Renal pelvis (tissue), 4 donors: ENCODE measurements around the gene PRKRA. TPM values are rescaled to one million over a fixed set of nuclear protein-coding genes. Genes with fewer than 3 reads are reported as not detected.
"Not testable (repeated sequence)": the region's sequence is repeated elsewhere in the genome, so short reads cannot be mapped to it uniquely, and the experiment has no call there.

ENCODE experiments used
- DNase-seq: peaks from one replicate; pipeline ENCODE4 v3.0.0-alpha.2; 2013
- polyA plus RNA-seq, 3 donors: library from polyadenylated mRNA; unstranded; fragments of 120-200 nt; gene quantifications; one replicate each; pipeline ENCODE4 v1.2.1, GENCODE V29; 2013; ENCODE audit not compliant: insufficient read length in 3 of 3

The PRKRA gene
- polyA plus RNA-seq, 3 donors, result 69.7 to 83.7 (median 79.1) TPM

DNA sequence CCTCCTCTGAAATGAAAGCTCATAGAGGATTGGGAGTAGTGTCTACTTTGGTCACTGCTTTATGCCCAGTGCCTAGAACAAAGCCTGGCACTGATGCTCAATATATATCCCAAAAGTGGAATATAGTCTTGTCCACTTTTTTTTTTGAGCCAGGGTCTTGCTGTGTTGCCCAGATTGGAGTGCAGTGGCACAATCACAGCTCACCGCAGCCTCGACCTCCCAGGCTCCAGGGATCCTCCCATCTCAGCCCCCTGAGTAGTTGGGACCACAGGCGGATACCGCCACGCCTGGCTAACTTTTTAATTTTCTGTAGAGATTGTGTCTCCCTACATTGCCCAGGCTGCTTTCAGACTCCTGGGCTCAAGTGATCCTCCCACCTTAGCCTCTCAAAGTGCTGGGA, 23.6 kb upstream of the PRKRA start:
- DNase-seq, result no peak

DNA sequence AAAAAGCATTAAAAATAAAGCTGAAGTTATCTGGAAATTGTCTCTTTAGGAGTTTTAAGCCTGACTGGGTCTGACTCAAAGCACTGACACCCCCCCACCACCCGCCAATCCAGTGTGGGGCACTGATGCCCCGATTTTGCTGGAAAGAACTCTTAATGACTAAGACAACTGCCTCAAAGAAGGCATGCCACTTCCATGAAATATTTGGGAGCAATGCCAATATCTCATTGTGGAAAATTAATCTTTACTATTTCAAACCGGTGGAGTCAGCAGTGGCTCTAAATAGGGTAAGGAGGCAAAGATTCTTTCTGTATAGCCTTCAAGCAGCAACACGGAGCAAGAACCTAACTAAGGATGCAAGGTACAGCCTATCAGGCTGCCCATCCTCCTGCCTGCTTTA, 23.0 kb upstream of the PRKRA start:
- no peak for DNase-seq

DNA sequence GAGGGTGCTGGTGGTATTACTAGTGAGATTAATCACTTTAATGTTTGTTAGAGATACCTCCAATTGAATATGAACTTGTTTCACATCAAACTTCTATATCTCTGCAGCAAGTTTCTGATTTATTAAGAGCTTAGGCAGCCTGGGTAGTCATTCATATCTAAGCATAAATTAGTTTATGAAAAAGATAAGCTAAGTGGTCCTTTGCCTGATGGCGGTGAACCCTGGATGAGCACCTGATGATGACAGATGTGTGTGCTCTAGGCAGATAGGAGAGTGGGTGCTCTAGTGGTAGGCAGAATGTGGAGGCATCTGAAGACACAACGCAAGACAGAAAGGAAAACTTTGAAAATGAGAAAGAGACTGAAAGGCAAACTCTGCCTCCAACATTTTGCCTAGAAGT, 22.4 kb upstream of the PRKRA start:
- no peak for DNase-seq

DNA sequence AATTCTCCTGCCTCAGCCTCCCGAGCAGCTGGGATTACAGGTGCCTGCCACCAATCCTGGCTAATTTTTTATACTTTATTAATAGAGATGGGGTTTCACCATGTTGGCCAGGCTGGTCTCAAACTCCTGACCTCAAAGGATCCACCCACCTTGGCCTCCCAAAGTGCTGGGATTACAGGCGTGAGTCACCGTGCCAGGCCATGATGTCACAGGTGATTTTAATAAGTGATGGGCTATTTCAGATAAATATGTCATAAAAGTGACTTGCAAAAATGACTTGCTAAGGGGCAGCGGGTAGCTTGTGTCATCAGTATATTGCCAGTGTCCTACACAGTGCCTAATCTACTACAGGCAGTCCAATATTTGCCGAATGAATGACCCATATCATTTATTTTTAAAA, 20.3 kb upstream of the PRKRA start:
- not testable (repeated sequence) for DNase-seq

DNA sequence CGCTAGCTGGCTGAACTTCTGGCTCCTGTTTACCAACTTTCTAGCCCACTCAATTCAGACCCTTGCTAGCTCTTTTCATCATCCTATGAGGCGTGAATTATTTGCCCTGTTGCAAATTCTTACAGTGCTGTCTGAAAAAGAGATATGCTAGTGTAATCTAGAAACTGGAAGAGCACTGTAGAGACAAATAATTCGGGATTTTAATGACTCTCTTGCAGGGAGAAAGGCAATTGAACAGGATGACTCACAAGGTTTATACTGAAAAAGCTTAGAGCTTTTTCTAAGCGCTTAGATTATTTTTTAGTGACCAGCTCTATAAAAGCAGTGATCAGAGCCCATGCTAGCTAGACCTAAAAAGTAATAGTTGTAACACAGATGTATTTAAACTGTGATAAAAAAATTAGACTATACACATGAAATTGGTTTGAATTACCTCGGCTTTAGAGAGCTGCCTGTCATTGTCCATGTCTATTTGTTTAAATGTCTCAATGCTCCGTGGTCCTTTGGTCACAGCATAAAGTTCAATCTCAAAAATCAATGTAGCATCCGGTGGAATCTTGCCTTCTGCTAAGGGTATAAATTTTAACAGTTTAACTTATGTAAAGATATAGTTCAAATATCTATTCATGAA, 18.4 kb upstream of the PRKRA start:
- DNase-seq, result no peak

DNA sequence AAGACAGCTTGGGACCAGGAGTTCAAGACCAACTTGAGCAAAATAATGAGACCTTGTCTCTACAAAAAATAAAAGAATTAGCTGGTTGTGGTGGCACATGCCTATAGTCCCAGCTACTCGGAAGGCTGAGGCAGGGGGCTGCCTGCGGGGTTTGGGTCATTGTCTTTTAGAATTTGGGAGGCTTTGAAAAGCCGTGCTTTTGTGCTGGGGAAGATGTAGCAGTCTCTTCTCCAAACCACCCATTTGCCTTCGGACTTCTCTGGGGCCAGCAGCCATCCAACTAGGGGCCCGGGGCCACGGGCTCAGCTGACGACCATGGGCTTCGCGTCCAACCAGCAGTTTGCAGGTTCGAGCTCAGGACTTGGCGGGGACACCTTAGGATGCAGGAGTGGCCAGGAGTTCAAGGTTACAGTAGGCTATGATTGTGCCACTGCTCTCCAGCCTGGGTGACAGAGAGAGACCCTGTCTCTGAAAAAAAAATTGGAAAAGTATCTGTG, 6.5 kb upstream of the PRKRA start:
- no peak for DNase-seq

DNA sequence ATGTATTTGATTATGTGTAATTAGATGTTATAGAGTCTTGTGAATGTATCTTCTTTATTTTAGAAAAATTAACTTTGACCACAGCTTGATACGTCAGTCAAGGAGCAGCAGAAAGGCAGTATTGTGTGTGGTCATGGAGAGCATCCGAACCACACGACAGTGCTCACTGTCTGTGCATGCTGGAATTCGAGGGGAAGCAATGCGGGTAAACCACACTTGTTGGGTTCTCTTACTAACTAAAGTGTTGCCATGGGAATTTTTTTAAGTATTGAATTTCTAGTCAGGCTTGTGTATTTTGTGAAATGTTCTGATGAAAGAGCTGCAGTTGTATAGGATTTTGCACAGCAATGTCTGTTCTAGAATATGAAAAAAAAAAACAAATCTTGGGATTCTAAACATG, 5.0 kb upstream of the PRKRA start:
- no peak for DNase-seq

DNA sequence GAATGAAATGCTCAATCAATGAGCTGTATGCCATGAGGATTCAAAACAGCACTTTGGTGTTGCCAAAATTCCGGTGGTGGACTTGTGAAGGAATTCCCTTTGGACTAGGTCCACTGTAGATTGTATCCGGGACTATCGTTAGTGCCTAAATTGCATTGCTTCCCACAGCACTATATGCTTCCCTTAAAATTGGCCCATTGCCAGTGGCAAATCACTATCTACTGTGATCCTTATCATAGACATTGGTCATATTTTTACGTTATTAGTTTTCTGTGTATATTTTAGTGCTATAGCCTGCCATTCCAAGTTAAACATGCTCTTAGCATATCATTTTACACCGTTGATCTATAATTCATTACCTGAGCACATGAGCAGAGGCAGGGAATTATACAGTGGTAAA, 1.9 kb upstream of the PRKRA start:
- DNase-seq, result no peak

DNA sequence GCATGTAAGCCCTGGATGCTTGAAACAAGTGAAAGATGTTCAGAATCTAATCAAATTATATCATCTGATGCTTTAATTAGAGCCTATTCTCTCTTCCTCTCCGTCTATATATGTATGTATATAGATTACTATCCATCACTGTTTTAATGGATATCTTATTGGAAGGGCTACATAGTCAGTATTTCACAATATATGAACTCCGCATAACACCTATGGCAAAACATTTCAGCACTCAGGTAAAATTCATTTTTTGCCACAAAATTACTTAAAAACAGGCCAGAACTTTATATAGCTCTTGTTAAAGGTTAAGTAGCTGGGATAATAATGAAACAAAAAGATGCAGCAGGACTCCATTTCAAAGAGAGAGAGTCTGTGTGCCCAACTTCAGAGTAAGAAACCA, 1.4 kb upstream of the PRKRA start:
- DNase-seq, result no peak

DNA sequence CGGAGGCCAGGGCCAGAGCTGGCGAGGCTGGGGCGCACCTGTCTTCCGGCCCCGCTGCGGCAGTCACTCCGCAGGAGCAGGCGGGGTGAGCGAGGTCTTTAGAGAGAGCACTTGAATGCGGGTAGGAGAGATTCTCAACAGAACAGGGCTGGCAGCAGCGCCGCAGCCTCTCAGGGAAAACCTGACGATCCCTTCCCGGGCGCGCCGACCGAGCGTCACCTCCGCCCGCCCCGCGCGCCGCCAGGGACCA, 526 bp downstream of the PRKRA start:
- DNase-seq, result no peak

DNA sequence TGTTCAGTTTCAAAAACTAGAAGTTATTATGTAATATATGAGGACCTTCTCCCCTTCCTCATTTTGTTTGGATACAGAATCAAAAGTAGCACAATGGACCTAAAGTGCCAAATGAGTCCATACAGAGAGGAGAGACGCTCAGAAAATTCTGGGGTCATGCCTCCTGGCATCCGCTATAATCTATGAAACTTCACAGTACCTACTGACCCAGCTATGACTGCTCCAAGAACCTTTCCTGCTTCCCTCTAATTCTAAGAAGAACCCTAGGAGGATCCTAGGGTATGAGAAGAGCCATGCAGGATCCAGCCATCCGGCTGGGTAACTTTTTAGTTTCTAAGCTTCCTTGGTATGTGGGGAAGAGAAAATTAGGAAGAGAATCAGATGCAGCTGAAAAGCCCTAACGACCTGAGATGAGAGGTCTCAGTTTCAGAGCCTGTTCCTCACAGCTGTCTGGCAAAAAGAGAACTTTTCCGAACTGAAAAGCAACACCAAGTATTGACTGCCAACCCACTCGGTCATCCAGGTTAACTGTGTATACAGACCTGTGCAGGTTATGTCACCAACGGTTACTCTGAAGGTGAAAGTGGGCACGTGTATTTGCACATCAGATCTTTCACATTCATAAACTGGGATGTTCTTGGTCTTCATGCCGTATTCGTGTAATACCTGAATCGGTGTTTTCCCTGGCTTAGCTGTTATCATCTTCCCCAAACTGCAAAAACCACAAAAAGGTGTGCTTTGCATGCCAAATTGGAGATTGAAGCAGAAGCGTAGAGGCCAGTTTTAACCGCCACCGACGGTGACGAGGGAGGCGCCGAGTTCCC, 1.1 kb downstream of the PRKRA start:
- peak; percentile 3 for DNase-seq

DNA sequence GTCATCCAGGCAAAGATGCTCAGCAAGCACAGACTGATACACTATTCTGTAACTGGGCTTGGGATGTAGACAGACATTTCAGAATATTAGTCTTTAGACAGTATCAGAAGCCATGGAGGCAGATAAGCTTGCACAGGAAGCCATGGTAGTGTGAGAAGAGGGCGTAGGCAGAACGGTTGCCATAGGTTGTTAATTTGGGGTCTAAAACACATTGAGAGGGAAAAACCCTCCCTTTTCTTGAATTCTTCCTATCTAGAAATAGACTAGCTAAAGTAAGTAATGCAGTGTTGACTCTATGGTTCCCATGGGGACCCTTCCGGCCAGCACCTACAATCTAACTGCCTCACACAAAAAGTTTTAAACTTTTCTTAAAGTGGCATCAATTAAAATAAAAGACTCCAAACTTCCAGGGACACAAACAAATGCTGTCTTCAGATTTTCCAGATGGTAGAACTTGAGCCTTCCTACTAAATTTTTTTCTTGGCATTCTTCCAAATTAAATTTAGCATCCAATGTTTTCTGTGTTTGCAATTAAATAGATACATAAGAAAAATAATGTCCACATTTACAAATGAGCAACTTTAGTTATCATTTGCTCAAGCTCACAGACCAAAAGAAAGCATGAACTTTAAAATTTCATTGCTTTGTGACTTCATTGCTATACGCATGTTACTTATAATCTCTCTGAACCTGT, 1.9 kb downstream of the PRKRA start:
- DNase-seq, result no peak

DNA sequence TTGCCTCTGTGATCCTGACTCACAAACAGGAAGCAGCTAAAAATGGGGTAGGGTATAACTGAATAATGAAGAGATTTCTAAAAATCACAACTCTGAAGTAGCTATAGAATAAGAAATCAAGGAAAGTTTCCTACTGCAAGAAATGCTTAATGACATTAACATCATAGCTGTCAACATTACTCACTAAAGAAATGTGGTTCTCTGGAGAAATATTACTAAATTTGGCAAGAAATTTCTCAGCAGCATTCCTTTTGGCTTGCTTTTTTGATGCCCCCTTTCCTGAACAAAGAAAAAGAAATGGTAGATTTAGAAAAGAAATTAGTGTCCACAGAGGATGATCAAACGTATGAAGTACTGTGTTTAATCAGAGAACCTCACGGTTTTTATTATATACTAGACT, 9.5 kb downstream of the PRKRA start:
- no peak for DNase-seq

DNA sequence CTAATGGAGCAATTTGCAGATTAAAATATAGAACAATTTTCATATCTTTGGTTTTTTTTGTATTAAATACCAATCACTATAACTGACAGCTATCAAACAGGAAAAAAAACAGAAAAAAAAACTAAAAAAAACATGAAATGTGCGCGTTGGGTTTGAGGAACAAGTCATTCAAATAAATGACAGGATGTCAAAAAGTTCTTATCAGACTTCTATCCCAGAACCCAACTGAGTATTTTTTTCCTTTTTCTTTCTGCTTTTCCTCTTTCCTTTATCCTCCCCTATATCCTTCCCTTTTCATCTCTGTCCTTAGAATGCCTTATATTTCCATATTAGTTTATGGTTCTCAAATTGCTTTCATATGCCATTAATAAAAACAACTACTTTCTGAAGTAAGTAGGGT, 14.3 kb downstream of the PRKRA start:
- DNase-seq, result no peak

DNA sequence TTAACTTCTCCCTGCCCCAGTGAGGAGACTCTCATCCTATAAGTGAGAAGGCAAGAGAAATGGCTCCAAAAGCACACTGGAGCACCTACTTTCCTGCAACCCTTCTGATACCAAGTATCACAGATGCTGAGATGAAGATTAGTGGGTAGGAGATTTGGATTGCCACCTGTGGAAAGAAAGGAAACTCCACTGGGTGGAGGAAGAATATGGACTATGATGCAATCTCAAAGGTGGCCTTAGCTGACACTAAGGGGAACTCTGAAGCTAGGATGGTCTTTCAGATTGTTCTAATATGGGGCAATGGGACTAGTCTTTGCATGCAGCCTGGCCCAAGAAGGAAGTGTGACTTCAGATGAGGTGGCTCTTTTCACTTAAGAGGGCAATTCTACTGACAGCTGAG, 21.6 kb downstream of the PRKRA start:
- no peak for DNase-seq

DNA sequence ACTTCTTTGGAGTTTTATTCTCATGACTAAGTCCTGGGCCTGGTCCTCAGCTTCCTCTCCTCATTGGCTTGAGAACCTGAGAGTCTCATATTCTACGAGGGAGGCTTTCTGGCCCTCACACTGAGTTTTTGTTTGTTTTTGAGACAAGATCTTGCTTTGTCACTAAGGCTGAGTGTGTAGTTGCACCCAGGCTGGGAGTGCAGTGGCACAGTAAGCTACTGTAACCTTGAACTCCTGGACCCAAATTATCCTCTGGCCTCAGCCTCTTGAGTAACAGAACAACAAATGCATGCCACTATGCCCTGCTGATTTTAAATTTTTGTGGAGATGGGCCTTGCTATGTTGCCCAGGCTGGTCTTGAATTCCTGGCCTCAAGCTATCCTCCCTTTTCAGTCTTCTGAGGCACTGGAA, 22.6 kb downstream of the PRKRA start:
- no peak for DNase-seq

DNA sequence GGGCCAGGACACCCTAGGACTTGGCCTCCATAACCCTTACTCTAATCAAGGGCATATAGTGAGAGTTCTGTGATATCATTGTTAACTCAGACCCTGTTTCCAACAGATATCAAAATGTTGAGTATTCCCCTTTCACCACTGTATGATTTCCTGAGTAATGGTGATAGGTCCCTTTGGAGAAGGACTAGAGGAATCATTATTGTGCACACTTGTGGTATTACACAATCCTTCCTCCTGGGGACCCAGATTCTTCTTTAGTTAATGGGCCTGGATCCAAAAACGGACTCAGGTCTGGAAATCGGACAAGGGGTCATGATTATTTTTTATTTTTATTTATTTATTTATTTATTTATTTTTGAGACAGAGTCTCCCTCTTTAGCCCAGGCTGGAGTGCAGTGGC, 23.5 kb downstream of the PRKRA start:
- no peak for DNase-seq

DNA sequence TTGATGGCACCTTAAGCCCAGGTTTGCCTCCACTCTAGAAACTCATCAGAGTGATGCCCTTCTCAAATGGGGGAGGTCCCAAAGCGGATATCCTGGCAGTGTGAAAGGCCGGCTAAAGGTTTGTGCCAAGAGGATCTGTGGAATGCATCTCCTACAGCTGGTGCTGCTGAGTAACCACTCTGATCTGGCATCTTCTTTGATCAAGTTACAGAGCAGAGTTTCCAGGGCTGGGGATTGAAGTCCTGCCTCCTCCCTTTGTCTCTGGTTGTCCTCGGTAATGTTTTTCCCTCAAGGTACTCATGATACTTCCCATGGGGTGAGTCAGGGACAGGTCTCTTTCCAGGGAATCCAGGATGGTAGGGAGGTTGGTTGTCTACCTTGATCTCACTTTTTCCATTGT, 24.6 kb downstream of the PRKRA start:
- DNase-seq, result no peak

DNA sequence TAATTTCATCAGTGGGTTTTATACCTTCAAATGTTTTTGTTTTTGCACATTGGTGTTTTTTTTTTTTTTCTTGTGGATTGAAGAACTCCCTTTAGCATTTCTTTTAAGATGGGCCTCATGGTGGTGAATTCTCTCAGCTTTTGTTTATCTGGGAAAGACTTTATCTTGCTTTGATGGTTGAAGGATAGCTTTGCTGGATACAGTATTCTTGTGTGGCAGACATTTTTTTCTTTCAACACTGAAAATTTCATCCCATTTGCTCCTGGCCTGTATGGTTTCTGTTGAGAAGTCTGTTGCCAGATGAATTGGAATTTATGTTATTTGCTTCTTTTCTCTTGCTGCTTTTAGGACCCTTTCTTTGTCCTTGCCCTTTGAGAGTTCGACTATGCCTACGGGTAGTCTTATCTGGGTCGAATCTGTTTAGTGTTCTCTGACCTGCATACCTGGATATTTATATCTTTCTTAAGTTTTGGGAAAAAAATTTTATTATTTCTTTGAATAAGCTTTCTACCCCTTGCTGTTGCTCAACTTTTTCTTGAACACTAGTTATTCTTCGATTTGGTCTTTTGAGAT, 25.6 kb downstream of the PRKRA start:
- DNase-seq, result no peak

DNA sequence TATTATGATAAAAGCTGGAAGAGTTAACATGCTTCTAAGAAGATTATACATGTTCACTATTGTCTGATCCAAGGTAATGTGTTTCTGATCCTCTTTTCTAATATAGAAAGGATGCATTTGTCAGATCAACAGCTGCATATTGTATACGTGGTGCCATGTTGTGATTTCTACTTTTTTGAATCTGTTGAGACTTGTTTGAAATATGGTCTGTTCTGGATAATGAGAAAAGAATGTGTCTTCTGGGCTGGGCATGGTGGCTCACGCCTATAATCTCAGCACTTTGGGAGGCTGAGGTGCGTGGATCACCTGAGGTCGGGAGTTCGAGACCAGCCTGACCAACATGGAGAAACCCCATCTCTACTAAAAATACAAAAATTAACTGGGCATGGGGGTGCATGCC, 27.2 kb downstream of the PRKRA start:
- not testable (repeated sequence) for DNase-seq

DNA sequence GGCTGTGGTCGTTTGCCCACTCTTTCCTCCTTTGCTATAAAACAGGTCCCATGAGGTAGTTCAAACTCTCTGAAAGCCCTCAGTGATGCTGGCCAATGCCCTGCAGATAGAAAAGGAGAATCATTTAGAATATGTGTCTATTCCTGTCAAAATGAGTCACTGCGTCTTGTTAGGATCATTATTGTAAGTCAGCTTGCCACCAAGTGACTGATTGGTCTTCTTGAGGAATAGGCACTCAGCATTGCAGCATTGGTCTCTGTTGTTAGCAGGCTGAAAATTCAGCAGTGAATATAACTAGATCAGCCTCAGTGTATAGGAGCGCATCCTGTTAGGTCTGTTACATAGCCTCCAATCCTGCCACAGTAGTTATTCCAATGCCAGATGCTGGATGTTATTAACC, 28.9 kb downstream of the PRKRA start:
- DNase-seq, result no peak

DNA sequence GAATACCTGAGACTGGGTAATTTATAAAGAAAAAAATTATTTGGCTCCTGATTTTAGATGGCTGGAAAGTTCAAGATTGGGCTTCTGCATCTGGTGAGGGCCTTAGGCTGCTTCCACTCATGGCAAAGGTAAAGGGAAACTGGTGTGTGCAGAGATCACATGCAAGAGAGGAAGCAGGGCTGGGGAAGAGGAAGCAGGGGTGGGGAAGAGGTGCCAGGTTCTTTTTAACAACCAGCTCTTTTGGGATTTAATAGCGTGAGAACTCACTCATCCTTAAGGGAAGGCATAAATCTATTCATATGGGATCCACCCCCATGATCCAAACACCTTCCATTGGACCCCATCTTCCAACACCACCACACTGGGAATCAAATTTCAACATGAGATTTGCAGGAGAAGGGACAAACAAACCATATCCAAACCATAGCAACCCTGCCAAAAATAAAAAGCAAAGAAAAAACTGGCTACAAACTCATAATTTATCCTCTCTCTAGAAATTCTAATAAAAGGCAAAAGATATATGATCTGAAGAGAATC, 30.4 kb downstream of the PRKRA start:
- DNase-seq, result peak; percentile 23

DNA sequence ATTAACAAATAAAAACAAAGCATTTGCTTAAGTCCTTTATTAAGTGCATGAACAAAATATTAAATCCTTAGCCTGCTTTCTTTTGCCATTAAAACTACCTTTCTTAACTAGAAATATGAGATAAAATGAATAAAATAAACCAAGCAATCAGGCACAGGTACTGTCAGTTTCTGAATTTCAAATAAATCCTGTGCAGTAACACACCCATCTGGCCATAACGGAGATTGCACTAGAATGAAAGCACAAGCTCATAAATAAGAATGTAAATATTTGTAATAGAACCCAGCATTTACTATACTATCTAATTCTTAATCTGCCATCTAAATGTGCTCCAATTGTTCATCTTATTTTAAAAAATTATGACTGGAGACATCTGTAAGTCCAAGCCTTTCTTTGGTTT, 31.9 kb downstream of the PRKRA start:
- peak; percentile 3 for DNase-seq
